Femur (tissue), 1 donor: ENCODE results near the gene ADISSP.
"Not testable (repeated sequence)": the region's sequence is repeated elsewhere in the genome, so short reads cannot be mapped to it uniquely, and the experiment has no call there.

Experiments
- DNase-seq: peaks from one replicate; pipeline ENCODE4 v3.0.0-alpha.2; 2017

ADISSP gene

GRCh38 chr20:3797592-3798372, 30.2 kb upstream of the ADISSP start:
- DNase-seq: no peak

- DNase-seq: no peak
Observed at GRCh38 chr20:3797226-3797545, 29.6 kb upstream of the ADISSP start.

GRCh38 chr20:3796477-3797225, 29.1 kb upstream of the ADISSP start:
- DNase-seq: no peak

GRCh38 chr20:3795511-3796468, 28.2 kb upstream of the ADISSP start, which contains the start of gene CDC25B:
Gene CDC25B, plus strand, starts transcription at chr20:3796310. Its CDS starts 222 bp downstream, at chr20:3796532.
- DNase-seq: peak; percentile 97

GRCh38 chr20:3794701-3795420, 27.3 kb upstream of the ADISSP start:
- DNase-seq: no peak

- DNase-seq: not testable (repeated sequence)
Observed at GRCh38 chr20:3794168-3794567, 26.6 kb upstream of the ADISSP start.

GRCh38 chr20:3789201-3789600, 21.6 kb upstream of the ADISSP start:
- DNase-seq: not testable (repeated sequence)

- DNase-seq: no peak
Observed at GRCh38 chr20:3788685-3789155, 21.2 kb upstream of the ADISSP start.

- no peak for DNase-seq
Observed at GRCh38 chr20:3787324-3788014, 19.9 kb upstream of the ADISSP start.

GRCh38 chr20:3786665-3787323, 19.2 kb upstream of the ADISSP start, which contains the start of gene CENPB:
Gene CENPB, minus strand, starts transcription at chr20:3786740. Its CDS starts 257 bp downstream, at chr20:3786483.
- DNase-seq: peak; percentile 94

GRCh38 chr20:3786126-3786484, 18.6 kb upstream of the ADISSP start:
- peak; percentile 77 for DNase-seq

- DNase-seq: no peak
Observed at GRCh38 chr20:3785240-3786125, 17.9 kb upstream of the ADISSP start.

GRCh38 chr20:3784863-3785239, 17.3 kb upstream of the ADISSP start:
- no peak for DNase-seq

- no peak for DNase-seq
Observed at GRCh38 chr20:3784216-3784853, 16.8 kb upstream of the ADISSP start.

GRCh38 chr20:3783511-3784195, 16.1 kb upstream of the ADISSP start:
- peak; percentile 30 for DNase-seq

GRCh38 chr20:3783068-3783489, 15.5 kb upstream of the ADISSP start:
- DNase-seq: peak; percentile 21

- no peak for DNase-seq
Observed at GRCh38 chr20:3782597-3782996, 15.0 kb upstream of the ADISSP start.

GRCh38 chr20:3781153-3781910, 13.8 kb upstream of the ADISSP start, which contains the start of gene SPEF1:
Gene SPEF1, minus strand, starts transcription at chr20:3781448. Its CDS starts 161 bp downstream, at chr20:3781287.
- DNase-seq: peak; percentile 91
